Endothelial cell of umbilical vein (primary cell): ENCODE measurements around the gene SCRN1. TPM values are rescaled to one million over a fixed set of nuclear protein-coding genes. Genes with fewer than 3 reads are reported as not detected.

Experiments used
- BruUV-seq: library from RNA; stranded (reverse); fragments of 400-500 nt; replicated peaks from 2 replicates; lab custom pipeline; 2021; lab: Mats Ljungman, UMichigan
- CTCF ChIA-PET: fragments of 300-600, 350-600 bp; sonication (Branson Sonifier 250); formaldehyde crosslinking; loops from one replicate; lab custom pipeline; 2021; ENCODE audit warnings: antibody characterized with exemption, inconsistent platforms; lab: Charles Lee
- POLR2A ChIA-PET: fragments of 300-600, 350-600 bp; sonication (Branson Sonifier 250); formaldehyde crosslinking; loops from one replicate; lab custom pipeline; 2021; ENCODE audit warnings: antibody characterized with exemption, inconsistent platforms; lab: Charles Lee
- DNase-seq: peaks from one replicate; pipeline ENCODE4 v3.0.0-alpha.2; 2011; ENCODE audit warnings: low read depth, low spot score
- FAIRE-seq: peaks from 2 replicates; lab custom pipeline; 2011; peaks lifted over from hg19 to GRCh38; lab: Jason Lieb, UNC
- H2AFZ ChIP-seq: 2 replicates; pipeline ENCODE4 v1.6.0; 2012; ENCODE audit warnings: low read depth, low read length, control low read depth, inconsistent platforms
- H3K27ac ChIP-seq: 2 replicates; pipeline ENCODE4 v1.5.1; 2011; ENCODE audit warnings: low read depth, mild to moderate bottlenecking, control low read depth, low read length, moderate library complexity; ENCODE audit not compliant: insufficient read depth
- H3K27me3 ChIP-seq, 2 experiments: 2 replicates each; pipeline versions ENCODE4 v1.6.0 to v1.6.1; 2011; ENCODE audit warnings: low read length in 2 of 2, mixed read lengths in 1 of 2; ENCODE audit not compliant: control insufficient read depth in 2 of 2, insufficient read depth in 2 of 2
- H3K36me3 ChIP-seq, 2 experiments: 2 replicates in 1 of 2; 3 replicates in 1 of 2; pipeline ENCODE4 v1.5.1; 2011; ENCODE audit warnings: low read length in 2 of 2, mild to moderate bottlenecking in 1 of 2, moderate library complexity in 1 of 2; ENCODE audit not compliant: control insufficient read depth in 2 of 2, insufficient read depth in 2 of 2; ENCODE audit errors: extremely low read depth in 1 of 2
- H3K4me1 ChIP-seq: 3 replicates; pipeline ENCODE4 v1.5.1; 2011; ENCODE audit warnings: mild to moderate bottlenecking, low read length; ENCODE audit not compliant: control insufficient read depth, insufficient read depth; ENCODE audit errors: extremely low read depth
- H3K4me2 ChIP-seq: 2 replicates; pipeline ENCODE4 v1.6.1; 2011; ENCODE audit warnings: low read length, control low read depth, mixed read lengths; ENCODE audit not compliant: insufficient read depth
- H3K4me3 ChIP-seq, 3 experiments: fragments of 200-600 bp in 1 of 3; sonication (generic), shearing (Covaris generic) in 1 of 3; replicated peaks in 1 of 3; 2 replicates each; pipeline ENCODE4 v1.5.1; 2011 to 2016; ENCODE audit warnings: control low read depth in 3 of 3, low read length in 3 of 3, mild to moderate bottlenecking in 2 of 3, inconsistent platforms in 1 of 3, low read depth in 1 of 3, moderate library complexity in 1 of 3; ENCODE audit not compliant: insufficient read depth in 1 of 3
- H3K79me2 ChIP-seq: 2 replicates; pipeline ENCODE4 v1.6.0; 2012; ENCODE audit warnings: low read length, inconsistent platforms; ENCODE audit not compliant: control insufficient read depth, insufficient read depth
- H3K9ac ChIP-seq: replicated peaks from 2 replicates; pipeline ENCODE3; 2011; ENCODE audit warnings: low read length, control low read depth; ENCODE audit not compliant: insufficient read depth; ENCODE audit errors: extremely low read depth
- H3K9me1 ChIP-seq: replicated peaks from 3 replicates; pipeline ENCODE4 v1.6.0; 2011; ENCODE audit warnings: mild to moderate bottlenecking, low read length; ENCODE audit not compliant: control insufficient read depth, insufficient read depth; ENCODE audit errors: extremely low read depth
- H3K9me3 ChIP-seq: replicated peaks from 2 replicates; pipeline ENCODE4 v1.5.1; 2012; ENCODE audit warnings: low read length, inconsistent platforms; ENCODE audit not compliant: control insufficient read depth, insufficient read depth
- H4K20me1 ChIP-seq: replicated peaks from 2 replicates; pipeline ENCODE3; 2011; ENCODE audit warnings: mild to moderate bottlenecking, low read length; ENCODE audit not compliant: control insufficient read depth, insufficient read depth; ENCODE audit errors: extremely low read depth
- EZH2 ChIP-seq: IDR thresholded peaks from 2 replicates; pipeline ENCODE4 v1.6.1; 2012; ENCODE audit warnings: borderline replicate concordance, low read depth, mild to moderate bottlenecking, moderate library complexity, low read length, inconsistent platforms; ENCODE audit not compliant: severe bottlenecking
- FOS ChIP-seq: IDR thresholded peaks from 2 replicates; pipeline ENCODE4 v1.6.1; 2011; ENCODE audit warnings: mild to moderate bottlenecking, low read length, moderate library complexity, borderline replicate concordance; ENCODE audit not compliant: insufficient read depth
- GATA2 ChIP-seq: IDR thresholded peaks from 2 replicates; pipeline ENCODE4 v1.7.0; 2011; ENCODE audit warnings: low read depth, mild to moderate bottlenecking, moderate library complexity, mixed read lengths, low read length; ENCODE audit not compliant: insufficient read length, insufficient read depth
- JUN ChIP-seq: IDR thresholded peaks from 2 replicates; pipeline ENCODE4 v1.6.1; 2011; ENCODE audit warnings: borderline replicate concordance, low read depth; ENCODE audit not compliant: insufficient read length, insufficient read depth
- MYC ChIP-seq: IDR thresholded peaks from one replicate; pipeline ENCODE4 v1.6.1; 2011; ENCODE audit warnings: mild to moderate bottlenecking, low read depth, low read length
- POLR2A ChIP-seq: IDR thresholded peaks from 2 replicates; pipeline ENCODE4 v1.6.1; 2012; ENCODE audit warnings: low read depth, mild to moderate bottlenecking, control low read depth, low read length
- POLR2AphosphoS5 ChIP-seq: IDR thresholded peaks from 2 replicates; pipeline ENCODE4 v1.6.1; 2012; ENCODE audit warnings: low read depth, mild to moderate bottlenecking, control low read depth, low read length, moderate library complexity; ENCODE audit not compliant: insufficient read depth
- dilution Hi-C: fragments of 300-500 bp; cut with MboI; formaldehyde crosslinking; loops from one replicate; pipeline ENCODE4 v1.15.0; 2019; ENCODE audit warnings: low sequenced_read_pairs; ENCODE audit not compliant: extremely low pct_ligation_motif_present
- intact Hi-C: fragments of 100-400 bp; cut with micrococcal nuclease; formaldehyde crosslinking; loops from one replicate; pipeline ENCODE4 v1.10.0; 2022
- polyA plus RNA-seq, 4 experiments: library from polyadenylated mRNA; depleted of rRNA in 3 of 4; stranded (reverse) in 3 of 4; unstranded in 1 of 4; fragments of >200 nt; gene quantifications; 2 replicates each; pipeline versions ENCODE4 v1.2.1 to v1.2.3, GENCODE V29; 2011 to 2012; ENCODE audit warnings: missing spikeins in 1 of 4
- total RNA-seq: library from RNA; stranded (reverse); gene quantifications from 2 replicates; pipeline ENCODE4 v1.2.3, GENCODE V29; 2021
- TF ChIP-seq, protein P1 (sequence below): IDR thresholded peaks from 2 replicates; pipeline ENCODE4 v1.6.1; 2011; ENCODE audit not compliant: insufficient read depth, insufficient read length
- TF ChIP-seq, protein P2 (sequence below), 2 donors: IDR thresholded peaks; 1 replicate in 1 of 2; 2 replicates in 1 of 2; pipeline ENCODE4 v1.5.1; 2011; ENCODE audit warnings: low read length in 2 of 2, mild to moderate bottlenecking in 2 of 2, moderate library complexity in 2 of 2, control low read depth in 1 of 2, inconsistent platforms in 1 of 2, low read depth in 1 of 2; ENCODE audit not compliant: insufficient read depth in 1 of 2; ENCODE audit errors: extremely low read depth in 1 of 2

SCRN1 gene
- total and polyA plus RNA-seq, 2 donors (not counting 3 experiments of a cell fraction or from before 2014, with no cell fraction given), result 57.0 to 127 TPM

DNA sequence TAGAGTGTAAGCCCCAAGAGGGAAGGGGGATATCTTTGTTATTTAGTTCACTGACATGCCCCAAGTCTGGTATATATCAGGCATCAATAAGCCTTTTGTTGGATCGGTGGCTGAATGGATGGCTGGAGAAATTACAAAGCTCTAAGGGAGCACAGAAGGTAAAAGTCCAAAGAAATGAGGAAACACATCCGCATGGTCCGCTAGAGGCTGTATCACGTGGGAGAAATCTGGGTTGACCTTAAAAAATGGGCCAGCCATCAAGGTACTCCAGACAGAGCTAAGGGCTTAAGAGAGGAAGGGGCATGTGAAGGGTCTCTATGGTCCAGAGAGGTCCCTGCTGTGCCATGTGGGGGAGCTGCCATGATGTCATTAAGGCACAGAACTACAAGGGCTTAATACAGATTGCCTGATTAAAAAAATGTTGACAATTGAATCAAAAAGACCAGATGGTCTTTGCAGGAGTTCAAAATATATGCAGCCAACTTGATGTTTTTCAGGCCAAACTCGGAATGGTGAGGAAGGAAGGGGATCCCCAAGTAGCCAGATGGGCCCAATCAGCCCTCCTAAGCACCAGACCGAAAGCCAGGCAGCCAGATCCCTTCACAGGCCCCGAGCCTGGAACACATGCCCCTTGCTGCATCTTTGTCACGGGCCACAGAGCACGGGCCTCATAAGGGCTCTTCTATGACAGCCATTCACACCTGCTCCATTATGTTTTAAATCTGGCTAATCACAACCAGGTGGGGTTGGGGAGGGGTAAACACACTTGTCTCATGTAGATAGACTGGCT is 31.9 kb downstream of the SCRN1 start:
- DNase-seq (no peak), FAIRE-seq (no peak)
- Histone ChIP-seq H3K27ac (no peak overlapping the region), H2AFZ (no peak overlapping the region), H3K4me2 (no peak overlapping the region), H3K4me1 (no peaks in the 10 kb centered on the region), H3K27me3 (no peaks in the 10 kb centered on the region), H3K4me3 (no peak overlapping the region), H4K20me1 (no peaks in the 10 kb centered on the region), H3K9ac (no peak overlapping the region), H3K36me3 (peaks cover 1 to 5% of the 10 kb centered on the region in 2 experiments), H3K9me1 (no peaks in the 10 kb centered on the region), H3K9me3 (no peaks in the 10 kb centered on the region), H3K79me2 (peaks cover 2% of the 10 kb centered on the region)
- dilution Hi-C loops (no loop called here), intact Hi-C loops (no loop called here)
- CTCF ChIA-PET, result interaction anchor here (1.2 to 4.2 kb wide), 3 partner anchors 20 to 117 kb away, joined by 3 to 18 read pairs (median 4); no protein-coding TSS in a partner anchor
- TF ChIP-seq GATA2 (no peak), JUN (no peak), FOS (no peak), POLR2AphosphoS5 (no peak), EZH2 (no peak), POLR2A (no peak), MYC (no peak)
- TF ChIP-seq, protein P1, sequence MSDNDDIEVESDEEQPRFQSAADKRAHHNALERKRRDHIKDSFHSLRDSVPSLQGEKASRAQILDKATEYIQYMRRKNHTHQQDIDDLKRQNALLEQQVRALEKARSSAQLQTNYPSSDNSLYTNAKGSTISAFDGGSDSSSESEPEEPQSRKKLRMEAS, result no peak
- TF ChIP-seq, protein P2, sequence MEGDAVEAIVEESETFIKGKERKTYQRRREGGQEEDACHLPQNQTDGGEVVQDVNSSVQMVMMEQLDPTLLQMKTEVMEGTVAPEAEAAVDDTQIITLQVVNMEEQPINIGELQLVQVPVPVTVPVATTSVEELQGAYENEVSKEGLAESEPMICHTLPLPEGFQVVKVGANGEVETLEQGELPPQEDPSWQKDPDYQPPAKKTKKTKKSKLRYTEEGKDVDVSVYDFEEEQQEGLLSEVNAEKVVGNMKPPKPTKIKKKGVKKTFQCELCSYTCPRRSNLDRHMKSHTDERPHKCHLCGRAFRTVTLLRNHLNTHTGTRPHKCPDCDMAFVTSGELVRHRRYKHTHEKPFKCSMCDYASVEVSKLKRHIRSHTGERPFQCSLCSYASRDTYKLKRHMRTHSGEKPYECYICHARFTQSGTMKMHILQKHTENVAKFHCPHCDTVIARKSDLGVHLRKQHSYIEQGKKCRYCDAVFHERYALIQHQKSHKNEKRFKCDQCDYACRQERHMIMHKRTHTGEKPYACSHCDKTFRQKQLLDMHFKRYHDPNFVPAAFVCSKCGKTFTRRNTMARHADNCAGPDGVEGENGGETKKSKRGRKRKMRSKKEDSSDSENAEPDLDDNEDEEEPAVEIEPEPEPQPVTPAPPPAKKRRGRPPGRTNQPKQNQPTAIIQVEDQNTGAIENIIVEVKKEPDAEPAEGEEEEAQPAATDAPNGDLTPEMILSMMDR (IDR thresholded peaks at IDR 0.05; ENCODE audit: extremely low read depth in 1 of 2, insufficient read depth in 1 of 2, low read depth in 1 of 2, low read length in 2 of 2), result no peak
- no TSS peak for BruUV-seq
- POLR2A ChIA-PET, result no interaction called here
